ENCODE measurements around the gene CAMK1D.

The CAMK1D gene

GRCh38 chr10:12417331-12417730 is 68.0 kb downstream of the CAMK1D start:
- no peak for TF ChIP-seq CTCF (conservative IDR thresholded peaks at IDR 0.05; ENCODE audit: low read depth, low read length)
- DNase-seq (ENCODE audit: low read depth): no peak

GRCh38 chr10:12418000-12418399 is 68.7 kb downstream of the CAMK1D start:
- no peak for TF ChIP-seq CTCF (conservative IDR thresholded peaks at IDR 0.05; ENCODE audit: low read depth, low read length)
- H3K4me3 ChIP-seq (ENCODE audit: low read length): no peak overlapping the region
- no peak for DNase-seq (ENCODE audit: low read depth)

More at GRCh38 chr10:12417331-12417730, 68.0 kb downstream of the CAMK1D start:
- H3K4me3 ChIP-seq (ENCODE audit: low read length): no peak overlapping the region

- no peak overlapping the region for H3K4me3 ChIP-seq (ENCODE audit: low read length)
- no peak for DNase-seq (ENCODE audit: low read depth)
These were observed 69.4 kb downstream of the CAMK1D start for GRCh38 chr10:12418725-12419261.

GRCh38 chr10:12419262-12419847 is 70.0 kb downstream of the CAMK1D start:
- no peak for TF ChIP-seq CTCF (conservative IDR thresholded peaks at IDR 0.05; ENCODE audit: low read depth, low read length)
- peak; percentile 34 for DNase-seq (ENCODE audit: low read depth)
- no peak overlapping the region for H3K4me3 ChIP-seq (ENCODE audit: low read length)

More at GRCh38 chr10:12418725-12419261, 69.4 kb downstream of the CAMK1D start:
- TF ChIP-seq CTCF (conservative IDR thresholded peaks at IDR 0.05; ENCODE audit: low read depth, low read length): no peak

- TF ChIP-seq CTCF (conservative IDR thresholded peaks at IDR 0.05; ENCODE audit: low read depth, low read length): no peak
- H3K4me3 ChIP-seq (ENCODE audit: low read length): no peak overlapping the region
- DNase-seq (ENCODE audit: low read depth): no peak
These were observed 71.3 kb downstream of the CAMK1D start for GRCh38 chr10:12420530-12421120.

GRCh38 chr10:12422189-12422588 is 72.8 kb downstream of the CAMK1D start:
- H3K4me3 ChIP-seq (ENCODE audit: low read length): no peak overlapping the region
- no peak for DNase-seq (ENCODE audit: low read depth)
- TF ChIP-seq CTCF (conservative IDR thresholded peaks at IDR 0.05; ENCODE audit: low read depth, low read length): no peak

GRCh38 chr10:12423896-12424295 is 74.5 kb downstream of the CAMK1D start:
- H3K4me3 ChIP-seq (ENCODE audit: low read length): no peak overlapping the region
- TF ChIP-seq CTCF (conservative IDR thresholded peaks at IDR 0.05; ENCODE audit: low read depth, low read length): no peak
- DNase-seq (ENCODE audit: low read depth): no peak
